ENCODE measurements around the gene FAM236D.
"Not testable (repeated sequence)": the region's sequence is repeated elsewhere in the genome, so short reads cannot be mapped to it uniquely, and the experiment has no call there.

DNA sequence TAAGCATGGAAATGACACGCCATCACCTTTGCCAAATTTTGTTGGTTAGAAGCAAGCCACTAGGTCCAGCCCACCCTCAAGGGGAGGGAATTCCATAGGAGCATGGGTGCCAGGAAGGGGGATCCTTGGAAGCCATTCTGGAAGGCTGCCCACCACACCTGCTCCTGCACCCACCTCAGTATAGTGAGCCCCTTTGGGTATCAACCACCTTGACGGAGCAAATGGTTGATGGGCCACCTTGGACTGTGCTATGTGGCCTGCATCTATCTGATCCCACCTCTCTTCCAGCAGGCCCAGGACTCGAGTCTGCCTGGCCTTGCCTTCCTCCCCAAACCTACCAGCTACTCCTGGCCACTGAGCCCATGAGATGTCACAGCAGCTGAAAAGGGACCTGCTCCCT, 17.6 kb downstream of the FAM236D start:
- TF ChIP-seq POLR2A (IDR thresholded peaks at IDR 0.05), result not testable (repeated sequence)
- TF ChIP-seq, protein P1, sequence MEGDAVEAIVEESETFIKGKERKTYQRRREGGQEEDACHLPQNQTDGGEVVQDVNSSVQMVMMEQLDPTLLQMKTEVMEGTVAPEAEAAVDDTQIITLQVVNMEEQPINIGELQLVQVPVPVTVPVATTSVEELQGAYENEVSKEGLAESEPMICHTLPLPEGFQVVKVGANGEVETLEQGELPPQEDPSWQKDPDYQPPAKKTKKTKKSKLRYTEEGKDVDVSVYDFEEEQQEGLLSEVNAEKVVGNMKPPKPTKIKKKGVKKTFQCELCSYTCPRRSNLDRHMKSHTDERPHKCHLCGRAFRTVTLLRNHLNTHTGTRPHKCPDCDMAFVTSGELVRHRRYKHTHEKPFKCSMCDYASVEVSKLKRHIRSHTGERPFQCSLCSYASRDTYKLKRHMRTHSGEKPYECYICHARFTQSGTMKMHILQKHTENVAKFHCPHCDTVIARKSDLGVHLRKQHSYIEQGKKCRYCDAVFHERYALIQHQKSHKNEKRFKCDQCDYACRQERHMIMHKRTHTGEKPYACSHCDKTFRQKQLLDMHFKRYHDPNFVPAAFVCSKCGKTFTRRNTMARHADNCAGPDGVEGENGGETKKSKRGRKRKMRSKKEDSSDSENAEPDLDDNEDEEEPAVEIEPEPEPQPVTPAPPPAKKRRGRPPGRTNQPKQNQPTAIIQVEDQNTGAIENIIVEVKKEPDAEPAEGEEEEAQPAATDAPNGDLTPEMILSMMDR (IDR thresholded peaks at IDR 0.05), result not testable (repeated sequence)

Data from Peyer's patch (tissue), 4 donors.